ENCODE data around the gene UBR2.
"Not testable (repeated sequence)": the region's sequence is repeated elsewhere in the genome, so short reads cannot be mapped to it uniquely, and the experiment has no call there.

Gene UBR2

GRCh38 chr6:42552380-42552779 lies 11.4 kb upstream of the UBR2 start:
- DNase-seq, result no peak

- no peak for DNase-seq
These were observed 8.1 kb upstream of the UBR2 start for GRCh38 chr6:42555477-42556457.

- no peak for DNase-seq
These were observed 7.4 kb upstream of the UBR2 start for GRCh38 chr6:42556462-42556861.

- DNase-seq, result not testable (repeated sequence)
These were observed 4.6 kb upstream of the UBR2 start for GRCh38 chr6:42559276-42559675.

GRCh38 chr6:42561986-42562385 lies 1.8 kb upstream of the UBR2 start:
- no peak for DNase-seq

- DNase-seq, result no peak
These were observed 932 bp upstream of the UBR2 start for GRCh38 chr6:42562788-42563405.

- DNase-seq, result no peak
These were observed 637 bp downstream of the UBR2 start for GRCh38 chr6:42564506-42564825.

- no peak for DNase-seq
These were observed 2.2 kb downstream of the UBR2 start for GRCh38 chr6:42565823-42566613.

- no peak for DNase-seq
These were observed 2.9 kb downstream of the UBR2 start for GRCh38 chr6:42566614-42567208.

GRCh38 chr6:42567237-42567636 lies 3.4 kb downstream of the UBR2 start:
- not testable (repeated sequence) for DNase-seq

GRCh38 chr6:42569102-42570028 lies 5.5 kb downstream of the UBR2 start:
- DNase-seq, result no peak

- DNase-seq, result no peak
These were observed 7.9 kb downstream of the UBR2 start for GRCh38 chr6:42571611-42572342.

GRCh38 chr6:42572523-42572922 lies 8.7 kb downstream of the UBR2 start:
- no peak for DNase-seq

- DNase-seq, result not testable (repeated sequence)
These were observed 12.7 kb downstream of the UBR2 start for GRCh38 chr6:42576538-42576937.

GRCh38 chr6:42598300-42598699 lies 34.5 kb downstream of the UBR2 start:
- no peak for DNase-seq

- no peak for DNase-seq
These were observed 35.7 kb downstream of the UBR2 start for GRCh38 chr6:42599558-42599957.

GRCh38 chr6:42604150-42604549 lies 40.3 kb downstream of the UBR2 start:
- no peak for DNase-seq

GRCh38 chr6:42604699-42605098 lies 40.9 kb downstream of the UBR2 start:
- not testable (repeated sequence) for DNase-seq

- no peak for DNase-seq
These were observed 46.6 kb downstream of the UBR2 start for GRCh38 chr6:42610416-42610815.

- DNase-seq, result no peak
These were observed 51.7 kb downstream of the UBR2 start for GRCh38 chr6:42615518-42615917.

Data from anterior cingulate cortex (tissue), 58 donors.